CD14-positive monocyte (primary cell): ENCODE measurements around the gene LACTB. TPM values are rescaled to one million over a fixed set of nuclear protein-coding genes. Genes with fewer than 3 reads are reported as not detected.

Source experiments
- DNase-seq, 3 donors: peaks; one replicate each; pipeline ENCODE4 v3.0.0-alpha.2; 2011 to 2022
- H2AFZ ChIP-seq: 2 replicates; pipeline ENCODE4 v1.6.0; 2012; ENCODE audit warnings: mild to moderate bottlenecking, low read depth, low read length, inconsistent platforms; ENCODE audit not compliant: insufficient read depth, poor library complexity, severe bottlenecking
- H3K27ac ChIP-seq, 2 donors: 1 replicate in 1 of 2; 2 replicates in 1 of 2; pipeline ENCODE4 v1.5.1; 2012 to 2013; ENCODE audit warnings: low read length in 2 of 2, control low read depth in 1 of 2, inconsistent platforms in 1 of 2, low read depth in 1 of 2, mild to moderate bottlenecking in 1 of 2
- H3K27me3 ChIP-seq, 2 donors: one replicate each; pipeline versions ENCODE4 v1.6.0 to v1.6.1; 2011 to 2013; ENCODE audit warnings: low read length in 2 of 2; ENCODE audit not compliant: control insufficient read depth in 2 of 2, insufficient read depth in 2 of 2
- H3K36me3 ChIP-seq, 2 donors: replicated peaks in 1 of 2; 1 replicate in 1 of 2; 2 replicates in 1 of 2; pipeline versions ENCODE4 v1.5.1 to v1.6.1; 2012 to 2013; ENCODE audit warnings: low read length in 2 of 2, control low read depth in 1 of 2, inconsistent platforms in 1 of 2, mild to moderate bottlenecking in 1 of 2; ENCODE audit not compliant: insufficient read depth in 2 of 2, control insufficient read depth in 1 of 2
- H3K4me1 ChIP-seq, 2 donors: 1 replicate in 1 of 2; 2 replicates in 1 of 2; pipeline versions ENCODE4 v1.5.1 to v1.6.1; 2012 to 2013; ENCODE audit warnings: low read length in 2 of 2, control low read depth in 1 of 2, inconsistent platforms in 1 of 2, mild to moderate bottlenecking in 1 of 2, moderate library complexity in 1 of 2; ENCODE audit not compliant: insufficient read depth in 2 of 2, control insufficient read depth in 1 of 2
- H3K4me2 ChIP-seq: replicated peaks from 2 replicates; pipeline ENCODE3; 2012; ENCODE audit warnings: low read length, moderate library complexity, mild to moderate bottlenecking; ENCODE audit not compliant: poor library complexity, severe bottlenecking; ENCODE audit errors: extremely low read depth
- H3K4me3 ChIP-seq, 3 experiments: fragments of 200-600 bp in 1 of 3; sonication (generic) in 1 of 3; replicated peaks in 1 of 3; 1 replicate in 2 of 3; 2 replicates in 1 of 3; pipeline ENCODE4 v1.5.1; 2011 to 2013; ENCODE audit warnings: low read length in 3 of 3, mild to moderate bottlenecking in 3 of 3, control low read depth in 2 of 3, low read depth in 2 of 3, inconsistent platforms in 1 of 3, moderate library complexity in 1 of 3
- H3K79me2 ChIP-seq: 2 replicates; pipeline ENCODE4 v1.6.0; 2012; ENCODE audit warnings: mild to moderate bottlenecking, control low read depth, inconsistent platforms, low read length, moderate library complexity; ENCODE audit not compliant: insufficient read depth
- H3K9ac ChIP-seq: 2 replicates; pipeline ENCODE4 v1.6.0; 2017; ENCODE audit warnings: low read length, mild to moderate bottlenecking; ENCODE audit not compliant: insufficient read depth, poor library complexity, severe bottlenecking
- H3K9me3 ChIP-seq, 2 donors: replicated peaks in 1 of 2; 1 replicate in 1 of 2; 2 replicates in 1 of 2; pipeline versions ENCODE4 v1.5.1 to v1.6.1; 2012 to 2013; ENCODE audit warnings: low read length in 2 of 2, control low read depth in 1 of 2; ENCODE audit not compliant: control insufficient read depth in 1 of 2, insufficient read depth in 1 of 2
- H4K20me1 ChIP-seq: 2 replicates; pipeline ENCODE4 v1.6.0; 2012; ENCODE audit warnings: mild to moderate bottlenecking, low read length, control low read depth, moderate library complexity; ENCODE audit not compliant: insufficient read depth
- H3K27ac Mint-ChIP-seq, 7 donors: one replicate each; pipeline ENCODE4 v1.8.0; 2020; ENCODE audit warnings: mild to moderate bottlenecking in 7 of 7, mixed read lengths in 7 of 7, moderate library complexity in 6 of 7, inconsistent platforms in 2 of 7
- H3K27me3 Mint-ChIP-seq, 3 donors: one replicate each; pipeline ENCODE4 v1.8.0; 2021 to 2022; ENCODE audit warnings: low read depth in 3 of 3, mild to moderate bottlenecking in 3 of 3, mixed read lengths in 3 of 3, moderate library complexity in 3 of 3, inconsistent platforms in 1 of 3
- H3K36me3 Mint-ChIP-seq, 2 donors: one replicate each; pipeline ENCODE4 v1.8.0; 2020; ENCODE audit warnings: mixed read lengths in 2 of 2, inconsistent platforms in 1 of 2, mild to moderate bottlenecking in 1 of 2
- H3K4me1 Mint-ChIP-seq: one replicate; pipeline ENCODE4 v1.8.0; 2020; ENCODE audit warnings: mild to moderate bottlenecking, mixed read lengths
- H3K4me3 Mint-ChIP-seq, 2 donors: one replicate each; pipeline ENCODE4 v1.8.0; 2020; ENCODE audit warnings: mild to moderate bottlenecking in 2 of 2, mixed read lengths in 2 of 2, moderate library complexity in 1 of 2
- H3K9me3 Mint-ChIP-seq, 7 donors: one replicate each; pipeline ENCODE4 v1.8.0; 2020 to 2022; ENCODE audit warnings: mixed read lengths in 7 of 7, mild to moderate bottlenecking in 6 of 7, moderate library complexity in 6 of 7, inconsistent platforms in 2 of 7
- CTCF ChIP-seq: fragments of 200-600 bp; IDR thresholded peaks from one replicate; pipeline ENCODE4 v1.8.0; 2022; ENCODE audit warnings: antibody characterized with exemption, mild to moderate bottlenecking
- WGBS: methylation state at CpG from one replicate; pipeline ENCODE4 v1.1.5; 2013; ENCODE audit warnings: missing lambda C conversion rate; ENCODE audit not compliant: insufficient coverage; 5-methylcytosine and 5-hydroxymethylcytosine counted together
- intact Hi-C, 2 donors: fragments of 100-400 bp; cut with micrococcal nuclease; formaldehyde crosslinking; loops; one replicate each; pipeline versions ENCODE4 v1.15.0 to v1.15.1; 2023
- polyA plus RNA-seq, 3 donors: library from polyadenylated mRNA; depleted of rRNA in 1 of 3; unstranded in 2 of 3; stranded (reverse) in 1 of 3; fragments of 300-500 nt in 2 of 3; fragments of >200 nt in 1 of 3; fragmentation: Illumina TruSeq in 2 of 3; gene quantifications; 1 replicate in 2 of 3; 2 replicates in 1 of 3; pipeline ENCODE4 v1.2.3, GENCODE V29; 2012 to 2021

LACTB gene
- polyA plus RNA-seq, 3 donors, result 18.5 to 59.3 (median 40.4) TPM

- DNase-seq, result no peak
- H3K4me1 ChIP-seq, result peaks cover 0 to 4% of the 10 kb centered on the region in 2 donors
- no peak for TF ChIP-seq CTCF
- no peaks in the 10 kb centered on the region for H4K20me1 ChIP-seq
- H3K27ac ChIP-seq, result no peak overlapping the region
- H3K4me3 ChIP-seq, result no peak overlapping the region
- Mint-ChIP-seq H3K36me3 (no peaks in the 10 kb centered on the region), H3K4me3 (no peak overlapping the region), H3K27ac (peak overlapping the region in 1 of 7 donors; percentile 27), H3K4me1 (peaks cover 23% of the 10 kb centered on the region), H3K27me3 (peaks cover 0 to 1% (median 0%) of the 10 kb centered on the region in 3 donors), H3K9me3 (peaks cover 0 to 2% (median 0%) of the 10 kb centered on the region in 7 donors)
- H3K36me3 ChIP-seq, result no peaks in the 10 kb centered on the region
- no peaks in the 10 kb centered on the region for H3K9me3 ChIP-seq
- intact Hi-C loops, result no loop called here
- peak overlapping the region; percentile 48 for H2AFZ ChIP-seq
- H3K79me2 ChIP-seq, result no peaks in the 10 kb centered on the region
- H3K4me2 ChIP-seq, result no peak overlapping the region
- H3K9ac ChIP-seq, result no peak overlapping the region
- H3K27me3 ChIP-seq, result no peaks in the 10 kb centered on the region
Measured at GRCh38 chr15:63111481-63111880, 10.2 kb upstream of the LACTB start.

GRCh38 chr15:63112871-63113270 is 8.8 kb upstream of the LACTB start:
- H4K20me1 ChIP-seq, result no peaks in the 10 kb centered on the region
- H3K36me3 ChIP-seq, result no peaks in the 10 kb centered on the region
- peaks cover 0 to 1% (median 0%) of the 10 kb centered on the region in 3 donors for H3K27me3 Mint-ChIP-seq
- intact Hi-C loops, result no loop called here
- peaks cover 0 to 4% of the 10 kb centered on the region in 2 donors for H3K4me1 ChIP-seq
- H3K79me2 ChIP-seq, result no peaks in the 10 kb centered on the region
- peaks cover 0 to 2% (median 0%) of the 10 kb centered on the region in 7 donors for H3K9me3 Mint-ChIP-seq
- H3K9me3 ChIP-seq, result no peaks in the 10 kb centered on the region
- no peak for TF ChIP-seq CTCF
- H3K4me3 Mint-ChIP-seq, result no peak overlapping the region
- H3K4me2 ChIP-seq, result no peak overlapping the region
- peaks cover 27% of the 10 kb centered on the region for H3K4me1 Mint-ChIP-seq
- H2AFZ ChIP-seq, result no peak overlapping the region
- no peaks in the 10 kb centered on the region for H3K27me3 ChIP-seq
- no peak overlapping the region for H3K9ac ChIP-seq
- 94% methylated on average over 2 of the region's 3 CpGs for WGBS
- H3K4me3 ChIP-seq, result no peak overlapping the region
- no peak for DNase-seq
- no peak overlapping the region for H3K27ac Mint-ChIP-seq
- no peak overlapping the region for H3K27ac ChIP-seq
- H3K36me3 Mint-ChIP-seq, result no peaks in the 10 kb centered on the region
